ENCODE data around the gene IGF2BP3.

IGF2BP3 gene

GRCh38 chr7:23291957-23292560 lies 178.2 kb downstream of the IGF2BP3 start:
- Mint-ChIP-seq H3K4me1 (no peaks in the 10 kb centered on the region), H3K9me3 (peaks cover 4% of the 10 kb centered on the region), H3K27ac (no peak overlapping the region), H3K36me3 (ENCODE audit: low read depth) (no peaks in the 10 kb centered on the region), H3K4me3 (no peak overlapping the region), H3K27me3 (ENCODE audit: low read depth, poor library complexity) (peaks cover 16% of the 10 kb centered on the region)
- no peak for TF ChIP-seq CTCF (IDR thresholded peaks at IDR 0.05)
- no peak for DNase-seq

GRCh38 chr7:23290993-23291392 lies 179.3 kb downstream of the IGF2BP3 start:
- no peaks in the 10 kb centered on the region for H3K36me3 Mint-ChIP-seq (ENCODE audit: low read depth)
- no peak overlapping the region for H3K4me3 Mint-ChIP-seq
- no peak for DNase-seq
- H3K27ac Mint-ChIP-seq: no peak overlapping the region
- H3K9me3 Mint-ChIP-seq: no peaks in the 10 kb centered on the region
- H3K4me1 Mint-ChIP-seq: no peaks in the 10 kb centered on the region
- no peak for TF ChIP-seq CTCF (IDR thresholded peaks at IDR 0.05)
- peaks cover 9% of the 10 kb centered on the region for H3K27me3 Mint-ChIP-seq (ENCODE audit: low read depth, poor library complexity)

DNA sequence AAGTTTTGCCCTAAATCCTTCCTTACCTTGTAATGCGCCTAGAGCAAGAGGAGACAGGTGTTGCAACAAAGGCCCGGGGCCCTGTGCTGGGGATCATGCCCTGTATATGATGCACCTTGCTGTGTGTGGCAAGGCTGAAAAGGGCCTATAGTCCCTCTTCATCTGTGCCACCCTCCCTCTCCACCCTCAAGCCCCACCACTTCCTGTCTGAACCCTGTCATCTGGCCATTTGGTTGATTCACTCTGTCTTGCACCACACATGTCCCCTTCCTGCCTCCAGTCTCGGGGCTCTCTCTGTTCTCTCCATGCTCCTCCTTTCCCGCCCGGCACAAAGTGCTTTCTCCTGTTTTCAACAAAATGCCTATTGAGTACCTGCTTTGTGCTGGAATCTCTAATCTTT lies 182.7 kb downstream of the IGF2BP3 start:
- no peaks in the 10 kb centered on the region for H3K36me3 Mint-ChIP-seq (ENCODE audit: low read depth)
- no peak overlapping the region for H3K4me3 Mint-ChIP-seq
- DNase-seq: no peak
- H3K27me3 Mint-ChIP-seq (ENCODE audit: low read depth, poor library complexity): peaks cover 12% of the 10 kb centered on the region
- H3K27ac Mint-ChIP-seq: no peak overlapping the region
- no peak for TF ChIP-seq CTCF (IDR thresholded peaks at IDR 0.05)
- no peaks in the 10 kb centered on the region for H3K9me3 Mint-ChIP-seq
- H3K4me1 Mint-ChIP-seq: no peaks in the 10 kb centered on the region

GRCh38 chr7:23285657-23286646 lies 184.3 kb downstream of the IGF2BP3 start:
- H3K36me3 Mint-ChIP-seq (ENCODE audit: low read depth): no peaks in the 10 kb centered on the region
- DNase-seq: no peak
- H3K4me3 Mint-ChIP-seq: no peak overlapping the region
- no peak for TF ChIP-seq CTCF (IDR thresholded peaks at IDR 0.05)
- no peaks in the 10 kb centered on the region for H3K9me3 Mint-ChIP-seq
- H3K27ac Mint-ChIP-seq: no peak overlapping the region
- peaks cover 12% of the 10 kb centered on the region for H3K27me3 Mint-ChIP-seq (ENCODE audit: low read depth, poor library complexity)
- H3K4me1 Mint-ChIP-seq: no peaks in the 10 kb centered on the region

DNA sequence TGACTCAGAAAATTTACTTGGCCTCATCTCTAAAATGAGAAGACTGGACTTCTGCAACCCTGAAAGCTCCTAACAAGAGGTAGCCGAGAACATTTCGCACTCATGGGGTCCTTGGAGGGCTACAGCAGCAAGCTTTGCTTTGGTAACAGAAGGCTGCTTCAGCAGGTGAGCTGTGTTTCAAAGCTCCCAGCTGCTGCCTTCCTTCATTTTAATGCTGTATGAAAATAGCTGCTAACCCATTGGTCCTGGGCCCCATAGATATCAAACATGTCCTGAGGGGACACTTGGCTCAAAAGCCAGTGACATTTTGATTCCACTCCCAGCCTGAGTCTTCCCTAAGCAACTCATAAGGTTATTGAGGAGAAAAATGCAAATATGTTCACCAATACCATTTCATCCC lies 185.4 kb downstream of the IGF2BP3 start:
- H3K27ac Mint-ChIP-seq: no peak overlapping the region
- H3K36me3 Mint-ChIP-seq (ENCODE audit: low read depth): no peaks in the 10 kb centered on the region
- no peak for DNase-seq
- H3K4me1 Mint-ChIP-seq: no peaks in the 10 kb centered on the region
- H3K4me3 Mint-ChIP-seq: no peak overlapping the region
- no peak for TF ChIP-seq CTCF (IDR thresholded peaks at IDR 0.05)
- H3K9me3 Mint-ChIP-seq: no peaks in the 10 kb centered on the region
- peaks cover 7% of the 10 kb centered on the region for H3K27me3 Mint-ChIP-seq (ENCODE audit: low read depth, poor library complexity)

All from nephron progenitor cell (in vitro differentiated cells).